Esophagus muscularis mucosa (tissue), 3 donors: ENCODE data around the gene PCA3.

Experiments used
- POLR2A ChIP-seq: fragments of 450-650 bp; IDR thresholded peaks from one replicate; pipeline ENCODE4 v1.6.1; 2017; ENCODE audit warnings: antibody characterized with exemption, moderate library complexity, mild to moderate bottlenecking, low read depth
- POLR2AphosphoS5 ChIP-seq, 2 donors: sonication (generic); formaldehyde crosslinking; IDR thresholded peaks; one replicate each; pipeline ENCODE4 v1.6.1; 2017; ENCODE audit warnings: antibody characterized with exemption in 2 of 2
- TF ChIP-seq, protein P1 (sequence below), 3 experiments: fragments of 200-600 bp in 2 of 3; fragments of 450-650 bp in 1 of 3; sonication (generic) in 2 of 3; IDR thresholded peaks; one replicate each; pipeline ENCODE4 v1.5.1; 2017 to 2019; ENCODE audit warnings: antibody characterized with exemption in 3 of 3, mild to moderate bottlenecking in 2 of 3, moderate library complexity in 1 of 3

DNA sequence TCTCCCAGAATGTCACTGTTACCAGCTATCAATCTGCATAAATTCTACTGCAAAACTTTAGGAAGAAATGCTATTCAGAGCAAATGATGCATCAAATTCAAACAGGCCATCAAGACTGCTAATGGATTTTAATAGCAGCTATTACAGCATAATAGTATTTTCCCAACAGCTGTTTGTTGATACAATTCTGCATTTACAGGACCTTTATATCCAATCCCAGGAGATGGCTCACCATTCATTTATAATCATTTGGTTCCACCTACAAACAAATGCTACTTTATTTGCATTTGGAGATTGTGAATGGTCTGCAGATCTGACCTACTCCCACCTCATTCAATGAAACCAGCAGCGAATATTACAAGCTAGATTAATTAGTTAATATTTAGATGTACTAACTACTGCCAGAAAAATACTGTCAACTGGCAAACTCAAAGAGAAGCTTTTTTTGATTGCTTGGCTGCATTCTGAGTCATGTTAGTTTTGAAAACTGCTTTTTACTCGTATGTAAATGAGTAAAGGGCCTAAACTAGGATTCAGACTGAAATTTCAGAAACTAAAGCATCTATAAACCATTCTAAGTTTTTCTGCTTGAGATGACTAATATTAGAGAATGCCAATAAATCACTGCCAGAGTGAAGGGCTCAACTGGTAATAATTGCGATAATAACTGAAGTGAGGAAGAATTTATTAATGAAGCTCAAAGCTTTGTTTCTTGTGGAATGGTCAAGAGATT, 7.1 kb upstream of the PCA3 start:
- TF ChIP-seq, protein P1, sequence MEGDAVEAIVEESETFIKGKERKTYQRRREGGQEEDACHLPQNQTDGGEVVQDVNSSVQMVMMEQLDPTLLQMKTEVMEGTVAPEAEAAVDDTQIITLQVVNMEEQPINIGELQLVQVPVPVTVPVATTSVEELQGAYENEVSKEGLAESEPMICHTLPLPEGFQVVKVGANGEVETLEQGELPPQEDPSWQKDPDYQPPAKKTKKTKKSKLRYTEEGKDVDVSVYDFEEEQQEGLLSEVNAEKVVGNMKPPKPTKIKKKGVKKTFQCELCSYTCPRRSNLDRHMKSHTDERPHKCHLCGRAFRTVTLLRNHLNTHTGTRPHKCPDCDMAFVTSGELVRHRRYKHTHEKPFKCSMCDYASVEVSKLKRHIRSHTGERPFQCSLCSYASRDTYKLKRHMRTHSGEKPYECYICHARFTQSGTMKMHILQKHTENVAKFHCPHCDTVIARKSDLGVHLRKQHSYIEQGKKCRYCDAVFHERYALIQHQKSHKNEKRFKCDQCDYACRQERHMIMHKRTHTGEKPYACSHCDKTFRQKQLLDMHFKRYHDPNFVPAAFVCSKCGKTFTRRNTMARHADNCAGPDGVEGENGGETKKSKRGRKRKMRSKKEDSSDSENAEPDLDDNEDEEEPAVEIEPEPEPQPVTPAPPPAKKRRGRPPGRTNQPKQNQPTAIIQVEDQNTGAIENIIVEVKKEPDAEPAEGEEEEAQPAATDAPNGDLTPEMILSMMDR (IDR thresholded peaks at IDR 0.05): no peak
- TF ChIP-seq POLR2A (no peak), POLR2AphosphoS5 (IDR thresholded peaks at IDR 0.05) (no peak)
